Mucosa of rectum (tissue), 2 donors: ENCODE results near the gene CALML5.

ENCODE experiments used
- H3K27ac ChIP-seq, 2 donors: one replicate each; pipeline ENCODE4 v1.7.0; 2013; ENCODE audit warnings: inconsistent platforms in 2 of 2, low read depth in 2 of 2, low read length in 2 of 2
- H3K27me3 ChIP-seq, 2 donors: one replicate each; pipeline ENCODE4 v1.7.0; 2013; ENCODE audit warnings: low read length in 2 of 2; ENCODE audit not compliant: control insufficient read depth in 2 of 2, insufficient read depth in 2 of 2
- H3K36me3 ChIP-seq, 2 donors: one replicate each; pipeline ENCODE4 v1.7.0; 2013; ENCODE audit warnings: low read length in 2 of 2; ENCODE audit not compliant: control insufficient read depth in 2 of 2, insufficient read depth in 2 of 2
- H3K4me1 ChIP-seq, 2 donors: one replicate each; pipeline ENCODE4 v1.7.0; 2013; ENCODE audit warnings: low read length in 2 of 2, mild to moderate bottlenecking in 1 of 2; ENCODE audit not compliant: control insufficient read depth in 2 of 2, insufficient read depth in 2 of 2
- H3K4me3 ChIP-seq, 2 donors: one replicate each; pipeline ENCODE4 v1.7.0; 2013; ENCODE audit warnings: low read length in 2 of 2
- H3K9ac ChIP-seq, 2 donors: one replicate each; pipeline ENCODE4 v1.7.0; 2013; ENCODE audit warnings: low read length in 2 of 2, low read depth in 1 of 2, mild to moderate bottlenecking in 1 of 2
- H3K9me3 ChIP-seq, 2 donors: one replicate each; pipeline ENCODE4 v1.7.0; 2013; ENCODE audit warnings: low read length in 2 of 2; ENCODE audit not compliant: control insufficient read depth in 2 of 2
- donor health status: healthy.
- donor health status: Normal muscosa, but diverticular disease.

The CALML5 gene

DNA sequence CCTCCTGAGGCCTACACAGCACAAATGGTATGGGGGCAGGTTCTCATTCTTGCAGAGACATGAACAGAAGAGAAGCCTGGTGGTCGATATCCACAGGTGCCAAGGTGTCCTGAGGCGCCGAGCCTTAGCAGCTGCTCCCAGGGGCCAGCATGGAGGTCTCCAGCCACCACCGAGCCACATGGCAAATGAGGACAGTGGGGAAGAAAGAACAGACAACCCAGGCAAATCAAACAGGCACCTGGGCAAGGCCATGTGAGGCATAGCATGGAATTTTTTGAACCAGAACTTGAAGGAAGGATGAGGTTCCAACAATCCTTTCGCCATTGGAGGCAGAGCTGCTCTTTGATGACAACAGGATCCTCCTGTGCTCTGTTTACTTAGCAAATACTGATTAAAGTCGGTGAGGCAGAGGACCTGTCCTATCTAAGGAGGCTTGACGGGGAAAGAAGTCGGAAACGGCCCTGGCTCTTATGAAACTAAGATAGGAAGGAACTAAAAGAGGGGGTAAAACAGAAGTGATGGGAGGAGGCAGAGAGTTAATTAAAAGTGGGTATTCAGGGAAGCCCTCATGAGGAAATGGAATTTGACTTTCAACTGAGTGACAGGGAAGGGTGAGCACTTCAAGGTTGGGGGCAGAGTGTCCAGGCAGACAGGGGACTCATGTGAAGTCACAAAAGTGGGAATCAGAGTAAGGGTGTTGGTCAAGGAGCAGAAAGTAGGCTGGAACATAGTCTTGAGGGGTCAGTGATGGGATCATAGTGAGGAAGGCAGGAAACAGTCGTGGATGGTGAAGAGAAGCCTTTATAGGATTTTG is 16.8 kb upstream of the CALML5 start:
- Histone ChIP-seq H3K9me3 (no peaks in the 10 kb centered on the region), H3K36me3 (no peaks in the 10 kb centered on the region), H3K4me1 (peaks cover 8 to 21% of the 10 kb centered on the region in 2 donors), H3K27ac (no peak overlapping the region), H3K9ac (no peak overlapping the region), H3K27me3 (no peaks in the 10 kb centered on the region), H3K4me3 (no peak overlapping the region)

DNA sequence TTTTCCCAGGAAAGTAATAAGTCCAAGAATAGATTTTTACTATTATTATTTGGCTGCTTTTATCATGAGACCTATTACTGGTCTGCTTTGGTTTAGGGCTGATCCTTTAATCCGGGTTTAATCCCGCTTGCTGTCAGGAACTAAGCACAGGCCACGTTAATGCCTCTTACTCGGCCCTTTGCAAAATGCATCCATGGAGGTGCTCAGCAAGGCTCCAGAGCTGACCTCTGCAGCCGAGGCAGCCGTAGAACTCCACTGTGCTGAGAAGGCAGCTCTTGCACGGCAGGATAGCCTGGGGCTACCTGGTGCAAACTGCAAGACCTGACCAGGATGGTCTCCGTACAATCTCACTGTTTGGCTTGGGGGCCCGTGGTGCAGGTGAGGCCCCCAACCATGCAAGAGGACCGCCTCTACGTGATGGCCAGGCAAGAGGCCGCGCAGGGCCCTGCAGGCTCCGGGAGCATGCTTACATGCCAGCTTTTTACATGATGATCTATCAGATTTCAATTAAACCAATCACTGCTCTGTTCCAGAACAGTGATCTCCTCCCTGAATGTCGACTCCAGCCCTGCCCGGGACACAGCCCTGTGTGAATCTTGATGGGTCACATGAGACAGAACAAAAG is 15.0 kb upstream of the CALML5 start:
- Histone ChIP-seq H3K27me3 (no peaks in the 10 kb centered on the region), H3K4me1 (peaks cover 8 to 21% of the 10 kb centered on the region in 2 donors), H3K36me3 (no peaks in the 10 kb centered on the region), H3K9ac (no peak overlapping the region), H3K27ac (no peak overlapping the region), H3K4me3 (no peak overlapping the region), H3K9me3 (no peaks in the 10 kb centered on the region)

DNA sequence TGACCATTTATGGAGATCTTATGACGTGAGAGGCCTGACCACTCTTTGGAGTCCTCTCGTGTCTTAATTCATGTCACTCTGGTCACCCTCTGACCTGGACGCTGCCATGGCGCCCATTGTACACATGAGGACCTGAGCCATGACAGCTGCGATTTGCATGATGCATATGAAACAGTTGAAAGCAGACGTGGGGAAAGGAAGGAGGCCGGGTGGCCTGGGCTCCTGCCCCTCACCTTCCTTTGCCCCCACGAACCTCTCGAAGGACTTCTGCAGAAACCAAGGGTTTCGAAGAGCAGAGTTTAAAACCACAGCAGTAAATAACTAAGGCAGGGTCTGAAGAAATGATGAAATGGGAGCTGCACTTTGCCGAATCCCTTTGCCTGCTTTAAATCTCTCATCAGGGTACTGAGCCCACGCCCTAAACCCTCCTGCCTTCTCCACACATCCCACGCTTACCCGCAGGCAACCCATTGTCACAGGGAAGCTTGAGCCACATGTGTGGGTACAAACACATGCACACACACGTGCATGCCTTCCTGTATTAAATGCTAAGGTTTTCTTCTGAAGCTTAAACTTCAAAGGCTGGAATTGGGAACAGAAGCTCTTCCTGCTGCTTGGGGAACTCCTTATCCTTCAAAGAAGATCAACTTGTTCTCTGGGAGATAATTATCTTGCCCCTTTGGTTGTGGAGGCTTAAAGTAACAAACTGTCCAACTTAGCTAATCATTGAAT is 13.7 kb upstream of the CALML5 start:
- no peak overlapping the region for H3K27ac ChIP-seq
- no peak overlapping the region for H3K4me3 ChIP-seq
- no peaks in the 10 kb centered on the region for H3K27me3 ChIP-seq
- no peaks in the 10 kb centered on the region for H3K36me3 ChIP-seq
- H3K4me1 ChIP-seq: peaks cover 5 to 17% of the 10 kb centered on the region in 2 donors
- no peak overlapping the region for H3K9ac ChIP-seq
- H3K9me3 ChIP-seq: no peaks in the 10 kb centered on the region

DNA sequence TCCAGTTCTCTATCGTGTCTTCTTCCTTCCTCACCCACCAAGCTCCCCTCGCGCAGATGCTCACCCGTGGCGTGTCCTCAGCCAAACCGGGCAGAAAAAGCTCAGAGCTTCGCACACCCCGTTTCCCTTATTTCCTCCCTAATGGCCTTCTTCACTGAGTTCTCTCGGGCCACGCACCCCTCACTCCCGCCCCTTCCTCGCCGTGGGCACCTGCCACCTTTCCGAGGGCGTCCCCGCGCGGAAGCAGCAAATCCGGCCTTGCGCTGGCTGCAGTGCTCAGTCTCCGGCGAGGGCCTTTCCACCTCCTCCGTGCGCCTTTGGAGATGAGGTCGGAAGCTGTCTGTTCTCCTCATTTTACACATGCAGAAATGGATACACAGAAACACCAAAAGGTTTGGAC is 13.0 kb upstream of the CALML5 start:
- no peak overlapping the region for H3K4me3 ChIP-seq
- no peaks in the 10 kb centered on the region for H3K27me3 ChIP-seq

DNA sequence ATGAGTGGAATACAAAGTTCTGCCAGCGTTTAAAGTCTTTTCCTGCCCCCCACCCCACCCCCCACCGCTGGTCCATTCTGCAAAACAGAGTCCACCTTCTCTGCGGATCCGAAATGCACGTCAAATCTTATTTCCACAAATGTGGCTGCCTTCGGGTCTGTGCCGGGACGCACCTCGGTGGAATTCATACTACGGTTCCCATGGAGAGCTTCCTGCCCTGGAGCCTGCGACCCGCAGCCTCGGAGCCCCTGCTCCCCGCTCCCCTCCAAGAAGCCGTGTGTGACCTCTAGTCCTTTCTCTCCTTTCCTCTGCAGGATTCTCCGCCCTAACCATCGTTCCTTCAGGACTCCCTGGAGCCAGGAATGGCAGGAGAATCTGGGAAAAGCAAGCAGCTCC is 12.5 kb upstream of the CALML5 start:
- Histone ChIP-seq H3K9ac (no peak overlapping the region), H3K4me1 (peaks cover under 1 to 9% of the 10 kb centered on the region in 2 donors), H3K4me3 (no peak overlapping the region), H3K36me3 (no peaks in the 10 kb centered on the region), H3K27ac (no peak overlapping the region), H3K9me3 (no peaks in the 10 kb centered on the region), H3K27me3 (no peaks in the 10 kb centered on the region)

More for the DNA sequence above, 13.0 kb upstream of the CALML5 start:
- Histone ChIP-seq H3K9ac (no peak overlapping the region), H3K9me3 (no peaks in the 10 kb centered on the region), H3K4me1 (peaks cover 5 to 14% of the 10 kb centered on the region in 2 donors), H3K36me3 (no peaks in the 10 kb centered on the region), H3K27ac (no peak overlapping the region)

DNA sequence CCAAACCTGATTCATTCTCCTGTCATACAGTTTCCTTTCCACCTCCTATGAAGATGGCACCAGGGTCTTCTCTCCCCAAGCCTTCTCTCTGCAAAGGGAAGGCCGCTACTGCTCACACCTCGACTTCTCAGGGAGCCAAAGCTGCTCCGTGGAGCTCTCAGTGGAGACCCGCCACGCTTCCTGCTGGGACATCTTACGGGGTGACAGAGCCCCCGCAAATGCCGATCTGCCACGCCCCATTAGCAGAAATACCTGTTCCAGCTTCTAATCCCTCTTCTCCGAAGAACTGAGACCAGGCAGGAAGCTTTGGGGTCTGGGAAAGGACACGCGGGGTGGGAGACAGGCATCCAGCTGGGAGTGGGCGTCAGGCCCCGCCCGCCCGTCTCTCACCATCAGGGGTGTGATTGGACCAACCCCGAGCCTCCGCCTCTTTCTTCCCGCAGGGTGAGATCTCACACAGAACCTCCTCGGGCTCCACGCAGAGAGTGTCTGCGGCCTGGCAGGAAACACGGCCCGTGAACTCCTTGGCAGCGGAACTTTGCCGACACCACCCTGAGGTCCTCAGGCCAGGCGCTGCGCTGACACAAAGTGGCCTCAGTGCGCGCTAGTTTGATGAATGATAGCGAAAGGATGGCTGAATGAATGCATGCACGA is 12.0 kb upstream of the CALML5 start:
- H3K4me1 ChIP-seq: peaks cover 0 to 4% of the 10 kb centered on the region in 2 donors
- H3K27me3 ChIP-seq: no peaks in the 10 kb centered on the region
- H3K27ac ChIP-seq: no peak overlapping the region
- no peaks in the 10 kb centered on the region for H3K36me3 ChIP-seq
- H3K4me3 ChIP-seq: no peak overlapping the region
- no peak overlapping the region for H3K9ac ChIP-seq
- H3K9me3 ChIP-seq: no peaks in the 10 kb centered on the region

DNA sequence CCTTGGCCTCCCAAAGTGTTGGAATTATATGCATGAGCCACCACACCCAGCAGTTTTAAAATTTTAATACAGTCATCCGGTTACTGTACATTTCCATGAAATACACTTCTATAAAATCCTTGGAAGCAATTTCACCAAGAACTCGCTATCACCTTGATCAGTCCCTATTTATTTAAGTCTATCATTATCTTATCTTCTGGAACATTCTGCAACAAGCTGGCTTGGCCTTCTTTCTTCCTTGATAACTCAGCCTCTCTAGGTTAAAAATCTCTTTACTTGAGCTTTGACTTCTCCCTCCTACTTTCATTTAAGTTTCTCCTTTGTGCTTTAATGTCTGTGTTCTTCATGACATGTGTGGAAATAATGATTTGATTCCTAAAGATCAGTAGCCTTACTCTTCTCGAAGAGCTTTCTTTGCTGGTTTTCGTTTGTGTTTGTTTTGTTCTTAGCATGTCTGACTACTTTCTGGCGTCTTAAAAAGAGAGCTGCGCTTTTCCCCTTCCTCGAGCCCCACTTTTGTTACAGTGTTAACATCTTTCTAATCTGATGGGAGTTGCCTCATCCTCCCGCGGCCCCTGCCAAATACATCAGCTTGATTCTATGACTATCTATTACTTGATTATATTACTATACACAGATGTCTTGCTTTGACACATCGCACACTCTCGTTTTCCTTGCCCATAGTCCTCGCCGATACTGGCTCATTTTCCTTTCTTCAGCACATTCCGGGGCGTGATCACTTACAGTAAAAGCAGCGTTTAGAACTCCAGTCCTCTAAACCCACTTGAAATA is 11.1 kb upstream of the CALML5 start:
- H3K27ac ChIP-seq: no peak overlapping the region
- H3K36me3 ChIP-seq: no peaks in the 10 kb centered on the region
- no peak overlapping the region for H3K4me3 ChIP-seq
- no peaks in the 10 kb centered on the region for H3K27me3 ChIP-seq
- no peaks in the 10 kb centered on the region for H3K4me1 ChIP-seq
- H3K9ac ChIP-seq: no peak overlapping the region
- H3K9me3 ChIP-seq: no peaks in the 10 kb centered on the region

DNA sequence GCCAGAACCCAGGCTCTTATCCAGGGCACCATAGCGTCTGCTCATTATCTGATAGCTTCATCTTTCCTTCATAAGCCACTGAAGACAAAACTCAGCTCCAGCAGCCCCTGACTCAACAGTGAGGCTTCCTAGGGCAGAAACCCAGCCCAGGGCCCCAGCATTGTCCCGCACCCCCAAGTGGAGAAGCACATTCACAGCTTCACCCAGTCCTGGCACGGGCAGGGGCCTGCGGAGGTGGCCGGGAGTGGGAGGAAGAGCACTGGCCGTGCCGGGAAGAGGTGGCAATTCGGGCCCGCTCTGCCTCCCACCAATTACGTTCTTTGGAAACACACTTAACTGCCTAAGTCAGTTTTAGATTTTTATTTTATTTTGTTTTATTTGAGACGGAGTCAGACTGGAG is 10.3 kb upstream of the CALML5 start:
- Histone ChIP-seq H3K27me3 (no peaks in the 10 kb centered on the region), H3K36me3 (no peaks in the 10 kb centered on the region), H3K4me3 (no peak overlapping the region), H3K9ac (no peak overlapping the region), H3K9me3 (no peaks in the 10 kb centered on the region), H3K27ac (no peak overlapping the region), H3K4me1 (no peaks in the 10 kb centered on the region)

DNA sequence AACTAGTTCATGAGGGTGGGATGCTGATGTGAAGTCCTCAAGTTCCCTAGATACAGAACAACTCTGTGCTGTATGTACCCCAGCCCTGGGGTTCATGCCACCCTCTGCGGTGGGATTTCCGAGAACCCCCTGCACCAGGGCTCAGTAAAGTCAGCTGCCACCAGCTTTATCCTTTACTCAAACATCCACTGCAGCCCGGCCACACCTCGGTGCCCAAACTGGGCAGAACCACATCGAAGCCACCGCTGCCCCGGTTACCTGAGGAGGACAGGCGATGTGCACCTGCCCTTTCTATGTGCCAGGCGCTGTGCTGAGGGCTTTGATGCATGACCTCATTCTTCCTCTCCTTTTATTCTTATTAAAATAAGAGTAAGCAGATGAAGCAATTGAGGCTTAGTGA is 9.9 kb upstream of the CALML5 start:
- no peaks in the 10 kb centered on the region for H3K9me3 ChIP-seq
- H3K27me3 ChIP-seq: no peaks in the 10 kb centered on the region
- no peaks in the 10 kb centered on the region for H3K36me3 ChIP-seq
- peaks cover 2 to 4% of the 10 kb centered on the region in 2 donors for H3K4me1 ChIP-seq
- H3K4me3 ChIP-seq: no peak overlapping the region
- no peak overlapping the region for H3K9ac ChIP-seq
- H3K27ac ChIP-seq: no peak overlapping the region
